Stimulated activated CD8-positive, alpha-beta memory T cell treated with anti-CD3 and anti-CD28 coated beads, Interleukin-4, amount 100 ng/mL, for 48 hours (primary cell): Measurements from ENCODE around the gene LCP2.

Source experiments
- DNase-seq: peaks from one replicate; pipeline ENCODE4 v3.0.0-alpha.2; 2020

Gene LCP2

DNA sequence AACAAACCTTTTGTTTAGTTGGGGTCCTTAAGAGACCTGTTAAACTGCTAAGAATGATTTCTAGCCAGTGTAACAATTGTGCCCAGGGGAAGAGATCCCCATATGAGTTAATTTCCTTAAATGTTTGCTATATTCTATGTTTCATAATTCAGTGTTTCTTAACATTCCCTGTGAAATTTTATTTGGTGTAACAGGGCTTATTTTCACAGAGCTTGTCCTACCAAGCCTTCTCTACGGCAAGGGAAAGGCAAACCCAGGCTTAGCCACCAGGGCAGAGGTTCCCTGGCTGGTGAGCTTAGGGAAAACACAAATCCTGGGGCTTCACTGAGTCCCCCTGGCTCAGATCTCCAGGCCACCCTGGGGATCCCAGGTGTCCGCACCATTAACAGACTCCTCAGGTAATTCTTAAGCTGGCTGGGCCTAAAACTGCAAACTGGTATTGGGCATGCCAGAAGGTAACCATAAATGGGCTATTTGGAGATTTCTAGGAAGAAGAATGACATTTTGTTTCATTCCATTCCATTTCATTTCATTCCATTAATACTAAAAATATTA is 17.0 kb upstream of the LCP2 start:
- DNase-seq, result no peak

DNA sequence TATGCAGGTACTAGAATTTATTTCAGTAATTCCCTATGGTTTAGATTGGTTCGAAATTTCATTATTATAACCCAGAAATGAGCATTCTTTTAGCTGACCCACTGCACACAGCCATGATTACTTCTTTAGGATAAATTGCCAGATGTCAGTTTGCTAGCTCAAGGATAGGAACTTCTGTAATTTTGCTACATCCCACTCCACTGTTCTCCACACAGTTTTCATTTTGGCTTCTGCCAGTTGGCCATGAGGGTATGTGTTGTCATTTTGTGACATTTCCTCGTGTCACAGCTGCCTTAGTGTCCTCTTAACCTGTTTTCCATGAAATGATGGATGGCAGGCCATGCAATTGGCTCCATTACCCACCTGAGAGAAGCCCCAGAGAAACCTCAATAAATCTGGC is 16.2 kb upstream of the LCP2 start:
- DNase-seq, result no peak

DNA sequence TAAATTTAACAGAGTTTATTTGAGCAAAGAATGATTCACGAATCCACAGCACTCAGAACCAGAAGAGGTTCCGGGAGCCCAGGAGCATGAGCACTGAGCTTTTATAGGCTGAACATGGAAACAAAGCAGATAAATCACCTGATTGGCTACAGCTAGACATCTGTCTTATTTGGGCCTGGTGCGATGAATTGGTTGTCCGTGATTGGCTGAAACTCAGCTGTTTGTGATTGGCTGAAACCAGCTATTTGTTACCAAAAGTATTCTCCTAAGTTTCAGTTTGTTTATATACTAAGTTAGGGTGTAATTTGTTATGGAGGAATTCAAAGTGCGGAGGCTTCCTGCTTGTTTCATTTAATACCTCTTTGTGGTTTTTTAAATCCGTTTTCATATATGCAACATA is 15.8 kb upstream of the LCP2 start:
- DNase-seq, result peak; percentile 51

DNA sequence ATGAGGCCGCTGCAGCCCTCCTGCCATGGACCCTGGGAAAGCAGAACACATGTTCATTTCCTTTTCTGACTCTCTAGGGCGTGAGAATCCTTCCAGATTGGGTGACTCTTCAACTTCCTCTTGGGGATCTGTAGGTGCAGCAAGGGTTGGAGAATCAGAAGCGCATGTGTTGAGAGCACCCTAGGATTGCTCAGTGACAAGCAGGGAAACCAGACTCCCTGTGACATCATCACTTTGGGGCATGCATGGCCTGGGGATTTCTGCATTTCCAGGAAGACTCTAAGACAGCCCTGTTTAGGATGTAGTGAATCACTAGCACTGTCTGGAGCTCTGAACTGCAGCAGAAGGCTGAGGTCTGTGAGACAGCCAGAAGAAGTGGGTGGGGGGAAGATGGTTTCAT is 15.1 kb upstream of the LCP2 start:
- peak; percentile 74 for DNase-seq

DNA sequence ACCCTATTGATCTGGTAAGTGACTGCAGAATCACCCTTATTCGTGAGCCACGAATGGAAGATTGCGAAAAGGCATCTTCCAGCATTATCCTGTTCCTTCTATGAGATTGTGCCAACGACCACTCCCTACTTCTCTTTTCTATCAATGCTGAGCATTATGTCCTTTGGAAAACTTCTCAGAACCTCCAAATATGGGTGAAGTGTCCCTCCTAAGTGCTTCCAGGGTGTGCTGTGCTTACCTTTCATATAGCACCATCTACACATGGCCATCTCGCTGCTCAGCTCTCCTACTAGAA is 14.7 kb upstream of the LCP2 start:
- no peak for DNase-seq

DNA sequence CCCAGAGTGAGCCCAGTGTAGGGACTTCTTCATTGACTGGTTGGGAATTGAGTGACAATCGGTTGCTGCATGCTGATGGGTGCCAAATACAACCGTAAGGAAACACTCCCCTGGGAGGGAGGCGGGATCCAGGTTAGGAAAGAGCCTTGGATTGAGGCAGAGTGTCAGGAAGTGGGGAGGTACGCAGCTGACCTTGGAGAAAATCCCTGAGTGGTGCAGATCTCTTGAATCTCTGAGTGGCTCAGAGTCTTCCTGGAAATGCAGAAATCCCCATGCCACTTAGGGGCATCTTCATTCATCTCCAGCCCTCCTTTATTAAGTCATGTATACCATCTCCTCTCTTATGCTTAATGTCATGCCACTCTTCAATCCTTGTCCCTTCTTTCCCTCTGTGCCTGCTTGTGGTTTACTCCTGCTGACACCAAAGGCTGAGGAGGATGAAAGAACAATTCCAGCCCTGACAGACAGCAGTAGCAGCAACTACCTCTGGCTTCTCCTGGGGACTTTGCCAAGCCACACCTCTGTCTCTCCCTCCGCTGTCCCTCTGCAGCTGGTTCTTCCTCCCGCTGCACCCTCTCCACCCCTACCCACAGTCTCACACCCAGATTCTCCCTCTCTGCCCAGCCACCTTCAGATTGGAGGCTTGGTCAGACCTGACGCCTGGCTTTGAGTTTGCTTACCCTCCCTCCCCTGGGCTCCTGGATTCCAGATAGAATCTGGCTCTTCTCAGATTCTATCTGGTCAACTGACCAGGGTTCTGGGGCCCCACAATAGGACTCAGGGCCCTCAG is 14.1 kb upstream of the LCP2 start:
- DNase-seq, result no peak

DNA sequence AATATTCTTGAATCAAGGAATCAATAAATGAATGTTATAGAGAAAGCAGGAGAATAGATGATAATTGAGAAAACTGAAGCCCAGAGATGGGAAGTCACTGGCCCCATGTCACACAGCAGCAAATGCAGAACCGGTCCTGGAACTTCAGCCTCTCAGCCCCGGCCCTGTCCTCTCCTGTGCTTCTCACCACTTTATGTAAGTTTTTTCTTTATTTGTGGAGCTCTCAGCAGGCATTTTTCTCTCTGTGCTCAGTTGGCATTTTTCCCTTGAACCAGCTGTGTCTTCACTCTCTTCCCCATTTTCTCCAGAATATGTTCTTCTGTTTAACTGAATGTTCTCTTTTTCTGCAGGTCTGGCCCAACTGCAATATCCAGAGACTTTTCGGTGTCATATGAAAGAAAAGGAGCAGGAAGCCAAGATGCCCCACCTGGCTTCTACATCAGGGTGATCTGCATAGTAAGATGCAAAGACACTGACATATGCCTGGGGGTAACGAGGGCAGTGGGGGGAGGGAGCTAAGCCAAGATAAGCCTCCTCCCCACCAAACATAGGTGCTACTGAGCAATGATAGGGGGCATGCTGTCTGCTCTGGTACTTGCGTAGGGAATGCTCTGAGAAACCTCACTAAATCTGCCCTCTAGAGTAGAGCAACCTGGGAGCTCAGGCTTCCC is 12.8 kb upstream of the LCP2 start:
- no peak for DNase-seq

DNA sequence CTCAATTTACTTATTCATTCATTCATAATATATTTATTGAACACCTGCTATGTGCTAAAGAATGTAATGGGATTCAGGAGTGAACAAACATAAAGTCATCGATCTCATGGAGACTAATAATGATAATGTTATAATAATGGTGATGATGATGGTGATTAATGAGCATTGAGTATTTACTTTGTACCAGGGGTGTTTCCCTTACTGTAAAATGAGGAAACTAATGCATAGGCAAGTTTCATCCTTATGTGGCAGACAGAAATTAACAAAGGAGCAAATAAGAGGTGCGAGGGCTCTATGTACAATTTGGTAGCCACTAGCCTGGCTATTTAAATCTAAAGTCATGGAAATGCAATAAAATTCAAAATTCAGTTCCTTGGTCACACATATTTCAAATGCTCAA is 11.1 kb upstream of the LCP2 start:
- no peak for DNase-seq

DNA sequence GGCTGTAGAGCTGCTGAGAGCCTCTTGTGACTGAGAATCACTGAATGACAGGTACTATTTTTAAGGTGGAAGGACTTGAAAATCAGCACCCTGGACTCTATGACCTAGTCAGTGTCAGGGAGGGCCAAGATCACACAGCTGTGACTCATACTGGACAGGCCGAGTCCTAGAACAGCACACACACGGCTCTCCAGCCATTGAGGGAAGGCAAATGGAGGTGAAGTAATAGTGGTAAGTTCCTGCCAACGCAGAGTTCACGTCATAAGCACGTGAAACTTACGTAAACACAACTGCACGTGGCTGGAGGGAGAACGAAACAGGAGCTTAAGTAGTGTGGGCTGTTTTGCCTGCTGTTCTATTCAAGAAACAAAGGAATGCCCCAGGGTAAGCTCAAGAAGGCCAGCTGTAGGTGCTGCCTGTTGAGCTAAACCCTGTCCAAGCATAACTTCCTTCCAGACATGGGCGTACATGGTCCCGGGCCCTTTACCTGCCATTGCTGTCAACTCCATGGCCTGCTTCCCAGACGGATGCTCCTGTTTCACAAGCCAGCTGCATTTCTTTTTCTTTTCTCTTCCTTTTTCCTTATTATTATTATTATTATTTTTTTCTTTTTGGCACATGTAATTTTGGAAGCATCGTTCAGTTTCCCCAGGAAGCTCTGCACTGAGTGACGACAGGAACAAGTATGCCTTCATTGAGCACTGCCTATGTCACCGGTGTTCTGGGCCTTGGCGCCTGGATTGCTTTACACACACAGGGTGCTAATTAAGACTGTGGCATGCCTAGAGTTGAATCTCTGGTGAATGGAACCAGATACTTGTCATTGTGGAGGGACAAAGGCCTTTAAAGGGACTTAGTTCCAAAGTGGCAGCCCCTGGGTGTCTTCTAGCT is 10.2 kb upstream of the LCP2 start:
- DNase-seq, result no peak

DNA sequence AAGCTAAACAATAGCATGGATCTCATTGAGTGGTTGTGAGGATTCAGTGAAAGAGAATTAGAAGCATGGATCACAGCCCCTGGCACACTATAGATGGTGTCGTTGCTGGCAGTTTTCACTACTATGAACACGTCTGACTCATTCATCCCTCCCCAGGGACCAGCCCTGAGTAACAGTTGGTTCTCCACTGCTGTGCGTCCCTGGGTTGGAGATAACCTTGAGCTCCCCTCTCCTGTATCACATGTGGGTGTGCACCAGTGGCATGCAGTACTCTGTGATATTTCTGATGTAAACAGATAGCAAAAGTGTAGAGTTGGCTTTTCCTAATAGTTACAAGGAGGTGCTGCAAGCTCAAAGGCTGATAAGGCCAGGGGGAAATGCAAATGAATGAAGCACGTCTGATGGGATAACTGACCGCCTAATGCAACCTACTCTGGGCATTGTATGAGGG is 8.8 kb upstream of the LCP2 start:
- peak; percentile 56 for DNase-seq

DNA sequence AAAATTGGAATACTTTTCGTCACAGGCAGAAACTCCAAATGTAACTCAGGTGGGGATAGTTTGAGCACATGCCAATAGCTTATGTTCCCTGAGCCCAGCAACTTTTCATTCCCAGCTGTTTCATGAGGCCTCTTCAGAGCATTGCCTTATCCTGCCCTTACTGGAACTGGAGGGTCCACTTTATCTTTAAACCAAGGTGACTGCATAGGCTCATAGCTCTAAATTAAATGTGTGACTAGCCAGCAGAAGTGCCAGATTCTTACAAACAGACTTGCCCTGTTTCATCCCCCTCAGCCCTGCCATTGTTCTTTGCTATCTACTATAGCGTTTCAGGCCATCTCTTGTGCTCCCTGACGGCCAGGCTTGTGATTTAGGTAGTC is 8.1 kb upstream of the LCP2 start:
- no peak for DNase-seq

DNA sequence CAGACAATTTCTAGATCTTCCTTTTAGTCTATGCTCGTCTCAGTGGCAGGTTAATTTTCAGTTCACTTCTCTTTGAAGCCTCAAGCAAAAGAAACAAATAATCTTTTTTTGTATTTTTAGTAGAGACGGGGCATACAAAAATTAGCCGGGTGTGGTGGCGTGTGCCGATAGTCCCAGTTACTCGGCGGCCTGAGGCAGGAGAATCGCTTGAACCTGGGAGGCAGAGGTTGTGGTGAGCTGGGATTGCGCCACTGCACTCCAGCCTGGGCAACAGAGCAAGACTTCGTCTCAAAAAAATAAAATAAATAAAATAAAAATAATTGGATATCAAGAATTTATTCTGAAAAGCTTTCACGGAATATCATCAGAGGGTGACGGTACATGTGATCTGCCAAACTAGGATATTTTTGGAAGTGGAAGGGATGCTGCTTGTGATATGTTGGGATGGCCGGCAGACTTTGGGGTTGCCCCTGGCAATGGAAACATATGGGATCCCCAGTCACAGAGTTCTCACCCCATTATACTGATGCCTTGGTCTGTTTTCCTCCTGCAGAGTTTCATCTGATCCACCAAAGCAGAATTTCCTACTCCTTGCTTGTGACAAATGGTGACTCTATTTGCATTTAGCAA is 7.6 kb upstream of the LCP2 start:
- DNase-seq, result no peak

DNA sequence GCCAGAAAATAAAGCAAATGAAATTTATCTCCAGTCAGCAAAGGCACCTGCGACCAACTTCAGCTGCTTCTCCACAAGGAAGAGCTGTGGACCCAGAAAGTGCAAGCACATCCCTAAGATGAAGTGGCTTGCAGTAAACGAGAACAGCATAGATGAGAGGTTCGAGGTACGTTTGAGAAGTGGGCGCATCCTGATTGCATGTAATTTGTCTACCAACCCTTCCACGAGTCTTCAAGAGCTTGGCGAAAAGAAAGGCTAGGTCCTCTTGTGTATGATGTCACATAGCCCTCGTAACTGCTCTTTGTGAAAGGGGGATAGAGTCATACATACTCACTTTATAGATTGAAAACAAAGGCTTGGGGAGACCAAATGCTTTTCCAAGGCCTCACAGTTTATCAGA is 6.0 kb upstream of the LCP2 start:
- no peak for DNase-seq

DNA sequence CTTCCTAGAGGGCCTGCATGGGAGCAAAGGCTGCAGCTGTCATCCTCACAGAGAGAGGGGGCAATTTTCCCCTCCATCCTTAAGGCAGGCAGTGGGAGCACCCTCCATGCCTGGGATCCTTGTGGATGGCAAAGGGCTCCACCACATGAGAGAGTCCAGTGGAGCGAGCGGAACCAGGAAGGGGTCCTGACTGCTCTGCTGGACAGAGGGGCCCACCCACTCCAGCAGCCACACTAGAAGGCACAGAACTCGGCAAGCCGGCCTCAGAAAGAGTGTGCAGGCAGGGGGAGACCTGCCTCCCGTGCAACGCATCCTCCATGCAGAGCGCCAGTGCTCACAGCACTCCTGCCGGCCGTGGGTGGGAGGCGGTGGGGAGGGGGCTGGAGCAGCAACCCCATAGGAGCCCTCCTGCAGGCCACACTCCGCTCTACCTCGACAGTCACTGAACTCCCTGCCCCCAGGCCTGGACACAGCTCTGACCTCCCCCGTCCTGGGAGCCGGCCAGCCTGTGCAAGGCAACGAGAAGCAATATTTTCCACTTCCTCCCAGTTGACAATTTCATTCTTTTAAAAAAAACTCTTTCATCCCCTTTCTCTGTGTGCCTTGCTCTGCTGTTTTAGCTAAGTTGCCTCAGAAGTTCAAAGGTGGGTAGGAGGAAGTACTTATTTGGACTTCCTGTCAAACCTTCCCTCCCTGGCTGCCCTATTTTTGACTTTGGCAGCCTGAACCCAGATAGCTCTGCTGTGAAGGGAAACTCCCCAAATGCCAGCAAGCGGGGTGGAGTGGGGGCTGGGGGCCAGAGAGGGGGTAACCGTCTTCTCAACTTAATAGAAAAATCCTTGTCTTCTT is 5.3 kb upstream of the LCP2 start:
- peak; percentile 65 for DNase-seq

DNA sequence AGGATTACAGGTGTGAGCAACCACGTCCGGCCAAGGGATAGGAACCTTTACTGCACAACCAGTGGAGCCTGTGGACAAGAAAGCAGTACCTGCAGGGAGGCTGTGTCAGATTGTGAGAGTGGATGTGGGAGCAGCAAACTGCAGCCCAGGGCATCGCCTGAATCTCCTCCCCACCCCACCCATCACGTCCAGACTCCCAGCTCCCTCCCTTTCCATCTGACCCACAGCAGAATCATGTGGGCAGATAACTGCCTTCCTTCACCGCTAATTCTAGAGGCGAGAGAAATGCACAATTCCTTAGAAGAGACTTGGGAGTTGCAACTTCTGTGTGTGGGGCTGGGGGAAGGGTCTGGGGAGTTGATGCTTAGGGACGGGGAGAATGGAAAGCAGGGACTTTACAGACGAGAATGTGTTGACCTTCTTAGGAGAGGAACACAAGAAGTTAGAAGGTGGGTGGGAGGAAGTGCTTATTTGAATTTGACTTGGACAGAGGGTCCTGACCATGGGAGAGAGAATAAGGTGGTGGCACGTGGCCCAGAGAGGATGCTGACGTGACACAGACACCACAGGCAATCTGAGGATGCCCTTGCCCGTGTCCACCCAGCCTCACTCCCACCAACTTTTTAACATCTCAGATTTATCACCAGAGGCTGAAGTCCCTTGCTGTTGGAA is 4.5 kb upstream of the LCP2 start:
- no peak for DNase-seq

DNA sequence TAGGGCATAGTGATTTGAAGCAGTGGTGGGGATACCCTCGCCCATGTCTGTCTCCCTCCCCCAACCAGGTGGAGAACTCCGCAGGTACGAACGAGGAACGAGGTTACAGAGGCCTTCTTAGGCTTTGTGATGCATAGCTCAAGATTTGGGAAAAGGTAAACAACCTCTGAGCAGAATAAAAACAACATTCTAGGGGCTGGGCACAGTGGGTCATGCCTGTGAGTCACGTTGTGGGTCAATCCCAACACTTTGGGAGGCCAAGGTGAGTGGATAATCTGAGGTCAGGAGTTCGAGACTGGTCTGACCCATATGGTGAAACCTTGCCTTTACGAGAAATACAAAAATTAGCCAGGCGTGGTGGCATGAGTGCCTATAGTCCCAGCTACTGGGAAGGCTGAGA is 3.6 kb upstream of the LCP2 start:
- no peak for DNase-seq

DNA sequence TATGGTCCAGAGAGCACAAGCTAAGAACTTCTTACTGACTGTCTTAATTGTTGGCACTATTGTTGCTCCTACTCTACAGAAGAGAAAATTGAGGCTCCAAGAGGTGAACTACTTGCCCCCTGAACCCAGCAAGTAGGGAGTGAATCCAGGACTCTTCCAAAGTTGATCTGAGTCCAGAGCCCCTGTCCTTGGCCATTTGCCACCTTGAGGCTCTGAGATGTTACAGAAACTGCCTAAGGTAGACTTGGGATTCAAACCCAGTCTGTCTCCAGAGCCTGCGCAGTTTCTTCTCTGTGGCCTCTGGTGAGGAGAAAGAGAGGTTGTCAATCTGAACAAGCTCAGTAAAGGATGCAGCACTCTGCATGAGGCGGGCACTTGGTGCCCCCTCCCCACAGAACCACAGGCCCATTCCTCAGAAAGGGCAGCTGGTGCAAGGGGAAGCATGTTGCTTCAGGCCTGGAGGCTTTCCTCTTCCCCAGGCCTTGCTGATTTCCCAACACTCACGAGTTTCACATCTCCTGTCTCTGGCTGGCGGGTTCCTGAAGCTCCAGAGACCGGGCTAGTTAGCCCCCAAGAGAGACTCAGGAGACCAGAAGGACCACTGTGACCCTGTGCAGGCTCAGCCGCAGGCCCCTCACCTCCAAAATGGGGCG is 2.9 kb upstream of the LCP2 start:
- DNase-seq, result no peak

DNA sequence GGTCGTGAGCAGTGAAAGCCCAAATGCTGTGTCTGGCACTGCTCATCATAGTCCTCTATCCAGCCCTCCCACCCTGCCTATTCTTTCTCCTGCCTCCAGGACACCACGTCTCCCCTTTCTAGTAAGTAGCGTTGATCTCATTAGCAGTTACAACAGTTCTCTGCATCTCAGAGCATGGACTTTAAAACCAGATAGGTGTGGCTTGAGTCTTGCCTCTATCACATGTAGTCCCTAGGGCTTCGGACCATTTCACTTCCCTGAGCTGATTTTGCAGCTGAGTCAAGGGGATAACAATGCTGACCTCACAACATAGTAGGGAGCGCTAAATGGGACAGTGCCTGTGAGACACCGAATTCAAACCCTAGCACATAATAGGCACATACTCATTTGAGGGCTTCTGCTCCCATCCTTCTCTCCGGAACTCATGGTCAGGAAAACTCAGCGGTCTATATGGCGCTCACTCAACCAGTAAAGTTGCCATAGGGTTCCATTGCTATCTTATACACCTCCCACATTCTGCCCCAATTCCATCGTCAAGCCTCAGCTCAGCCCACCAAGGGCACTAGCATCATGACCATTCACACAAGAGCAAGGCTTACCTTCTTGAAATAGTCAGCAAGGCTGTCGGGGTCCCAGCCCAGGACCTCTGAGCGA is 515 bp downstream of the LCP2 start:
- DNase-seq, result no peak

DNA sequence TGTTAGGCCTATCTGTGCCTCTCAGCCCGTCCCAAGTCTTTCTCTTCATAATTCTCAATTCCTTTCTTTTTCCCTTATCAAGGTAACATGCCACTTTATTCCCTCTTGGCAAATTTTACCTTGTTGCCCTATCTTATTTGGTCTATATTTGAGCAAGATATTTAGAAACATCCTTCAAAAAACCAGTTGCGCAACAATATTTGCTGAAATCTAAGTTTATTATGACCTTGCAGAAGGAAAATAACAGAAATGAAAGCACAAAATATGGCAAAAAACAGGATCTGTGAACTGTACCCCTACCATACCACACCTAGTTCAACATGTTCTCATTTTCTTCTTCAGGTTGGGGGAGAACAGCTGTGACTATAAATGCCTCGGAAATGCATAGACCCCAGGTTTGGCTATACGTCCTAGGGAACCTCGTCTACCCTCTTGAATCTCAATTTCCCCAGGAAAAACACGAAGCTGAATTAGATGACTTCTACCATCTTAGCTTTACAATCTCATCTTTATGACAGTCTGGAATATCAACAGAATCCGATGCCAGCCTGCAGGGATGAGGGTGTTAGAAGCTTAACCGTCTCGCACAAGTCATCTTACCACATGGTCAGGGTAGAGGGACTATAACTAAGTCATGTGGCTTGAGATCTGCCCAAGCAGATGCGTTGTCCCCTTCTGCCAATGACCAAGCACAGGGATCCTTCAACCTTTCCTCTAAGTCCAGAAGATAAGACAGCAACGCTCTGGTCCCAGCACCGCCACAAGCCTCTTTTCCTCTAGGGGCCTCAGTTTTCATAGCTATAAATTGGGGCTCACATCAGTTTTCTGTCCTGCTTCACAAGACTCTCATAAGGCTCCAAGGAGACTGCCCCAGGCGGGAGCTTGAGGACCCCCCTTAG is 1.3 kb downstream of the LCP2 start:
- DNase-seq, result no peak
